HL-60 (cell line): ENCODE measurements around the gene ST7.

ENCODE experiments used
- CTCF ChIP-seq: IDR thresholded peaks from one replicate; pipeline ENCODE4 v1.5.1; 2011; ENCODE audit warnings: low read length, control low read depth, inconsistent platforms; ENCODE audit not compliant: insufficient read depth
- GABPA ChIP-seq: IDR thresholded peaks from 2 replicates; pipeline ENCODE4 v1.6.1; 2012; ENCODE audit warnings: low read depth
- POLR2AphosphoS5 ChIP-seq: IDR thresholded peaks from 2 replicates; pipeline ENCODE4 v1.6.1; 2012; ENCODE audit warnings: low read depth
- SPI1 ChIP-seq: IDR thresholded peaks from 2 replicates; pipeline ENCODE4 v1.6.1; 2012; ENCODE audit warnings: low read depth, mild to moderate bottlenecking, borderline replicate concordance
- TF ChIP-seq, protein P1 (sequence below): IDR thresholded peaks from 2 replicates; pipeline ENCODE4 v1.6.1; 2012; ENCODE audit warnings: low read depth; ENCODE audit not compliant: insufficient replicate concordance

DNA sequence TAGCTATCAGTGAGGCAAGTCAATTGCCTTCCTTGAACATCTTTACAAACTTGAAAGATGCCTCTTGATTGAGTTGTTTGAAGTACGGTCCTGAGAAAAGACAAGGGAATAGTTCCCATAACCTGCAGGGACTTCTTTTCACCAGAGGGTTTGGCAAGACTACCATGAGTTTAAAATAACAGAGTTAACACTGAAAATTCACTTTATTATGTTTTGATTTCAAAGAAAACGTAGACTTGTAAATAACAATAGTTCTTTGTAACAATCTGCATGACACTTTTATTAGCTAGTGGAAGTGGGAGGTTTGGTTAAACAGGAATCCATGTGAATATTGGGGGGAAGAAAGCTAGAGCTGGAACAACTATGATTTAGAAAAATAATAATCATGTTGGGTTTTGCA, 320.0 kb downstream of the ST7 start:
- TF ChIP-seq, protein P1, sequence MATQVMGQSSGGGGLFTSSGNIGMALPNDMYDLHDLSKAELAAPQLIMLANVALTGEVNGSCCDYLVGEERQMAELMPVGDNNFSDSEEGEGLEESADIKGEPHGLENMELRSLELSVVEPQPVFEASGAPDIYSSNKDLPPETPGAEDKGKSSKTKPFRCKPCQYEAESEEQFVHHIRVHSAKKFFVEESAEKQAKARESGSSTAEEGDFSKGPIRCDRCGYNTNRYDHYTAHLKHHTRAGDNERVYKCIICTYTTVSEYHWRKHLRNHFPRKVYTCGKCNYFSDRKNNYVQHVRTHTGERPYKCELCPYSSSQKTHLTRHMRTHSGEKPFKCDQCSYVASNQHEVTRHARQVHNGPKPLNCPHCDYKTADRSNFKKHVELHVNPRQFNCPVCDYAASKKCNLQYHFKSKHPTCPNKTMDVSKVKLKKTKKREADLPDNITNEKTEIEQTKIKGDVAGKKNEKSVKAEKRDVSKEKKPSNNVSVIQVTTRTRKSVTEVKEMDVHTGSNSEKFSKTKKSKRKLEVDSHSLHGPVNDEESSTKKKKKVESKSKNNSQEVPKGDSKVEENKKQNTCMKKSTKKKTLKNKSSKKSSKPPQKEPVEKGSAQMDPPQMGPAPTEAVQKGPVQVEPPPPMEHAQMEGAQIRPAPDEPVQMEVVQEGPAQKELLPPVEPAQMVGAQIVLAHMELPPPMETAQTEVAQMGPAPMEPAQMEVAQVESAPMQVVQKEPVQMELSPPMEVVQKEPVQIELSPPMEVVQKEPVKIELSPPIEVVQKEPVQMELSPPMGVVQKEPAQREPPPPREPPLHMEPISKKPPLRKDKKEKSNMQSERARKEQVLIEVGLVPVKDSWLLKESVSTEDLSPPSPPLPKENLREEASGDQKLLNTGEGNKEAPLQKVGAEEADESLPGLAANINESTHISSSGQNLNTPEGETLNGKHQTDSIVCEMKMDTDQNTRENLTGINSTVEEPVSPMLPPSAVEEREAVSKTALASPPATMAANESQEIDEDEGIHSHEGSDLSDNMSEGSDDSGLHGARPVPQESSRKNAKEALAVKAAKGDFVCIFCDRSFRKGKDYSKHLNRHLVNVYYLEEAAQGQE, result no peak
- no peak for TF ChIP-seq CTCF
- TF ChIP-seq POLR2AphosphoS5, result no peak
- TF ChIP-seq GABPA, result no peak
- no peak for TF ChIP-seq SPI1
